Mucosa of rectum (tissue), 2 donors: Measurements from ENCODE around the gene L3MBTL3.

Source experiments
- H3K27ac ChIP-seq, 2 donors: one replicate each; pipeline ENCODE4 v1.7.0; 2013; ENCODE audit warnings: inconsistent platforms in 2 of 2, low read depth in 2 of 2, low read length in 2 of 2
- H3K27me3 ChIP-seq, 2 donors: one replicate each; pipeline ENCODE4 v1.7.0; 2013; ENCODE audit warnings: low read length in 2 of 2; ENCODE audit not compliant: control insufficient read depth in 2 of 2, insufficient read depth in 2 of 2
- H3K36me3 ChIP-seq, 2 donors: one replicate each; pipeline ENCODE4 v1.7.0; 2013; ENCODE audit warnings: low read length in 2 of 2; ENCODE audit not compliant: control insufficient read depth in 2 of 2, insufficient read depth in 2 of 2
- H3K4me1 ChIP-seq, 2 donors: one replicate each; pipeline ENCODE4 v1.7.0; 2013; ENCODE audit warnings: low read length in 2 of 2, mild to moderate bottlenecking in 1 of 2; ENCODE audit not compliant: control insufficient read depth in 2 of 2, insufficient read depth in 2 of 2
- H3K4me3 ChIP-seq, 2 donors: one replicate each; pipeline ENCODE4 v1.7.0; 2013; ENCODE audit warnings: low read length in 2 of 2
- H3K9ac ChIP-seq, 2 donors: one replicate each; pipeline ENCODE4 v1.7.0; 2013; ENCODE audit warnings: low read length in 2 of 2, low read depth in 1 of 2, mild to moderate bottlenecking in 1 of 2
- H3K9me3 ChIP-seq, 2 donors: one replicate each; pipeline ENCODE4 v1.7.0; 2013; ENCODE audit warnings: low read length in 2 of 2; ENCODE audit not compliant: control insufficient read depth in 2 of 2
- donor health status: healthy.
- donor health status: Normal muscosa, but diverticular disease.

Gene L3MBTL3

GRCh38 chr6:130000526-130001421 is 17.6 kb upstream of the L3MBTL3 start:
- Histone ChIP-seq H3K4me3 (no peak overlapping the region), H3K27me3 (no peaks in the 10 kb centered on the region), H3K27ac (no peak overlapping the region)

GRCh38 chr6:130008236-130008873 is 10.0 kb upstream of the L3MBTL3 start:
- H3K27me3 ChIP-seq = no peaks in the 10 kb centered on the region
- no peak overlapping the region for H3K4me3 ChIP-seq
- no peaks in the 10 kb centered on the region for H3K36me3 ChIP-seq
- no peaks in the 10 kb centered on the region for H3K9me3 ChIP-seq
- H3K4me1 ChIP-seq = no peaks in the 10 kb centered on the region
- H3K27ac ChIP-seq = no peak overlapping the region
- H3K9ac ChIP-seq = no peak overlapping the region

More at GRCh38 chr6:130000526-130001421, 17.6 kb upstream of the L3MBTL3 start:
- no peaks in the 10 kb centered on the region for H3K4me1 ChIP-seq
- H3K36me3 ChIP-seq = no peaks in the 10 kb centered on the region
- no peak overlapping the region for H3K9ac ChIP-seq
- H3K9me3 ChIP-seq = no peaks in the 10 kb centered on the region

GRCh38 chr6:130009146-130009545 is 9.2 kb upstream of the L3MBTL3 start:
- Histone ChIP-seq H3K36me3 (no peaks in the 10 kb centered on the region), H3K27ac (no peak overlapping the region), H3K27me3 (no peaks in the 10 kb centered on the region), H3K9me3 (no peaks in the 10 kb centered on the region), H3K4me1 (no peaks in the 10 kb centered on the region), H3K9ac (no peak overlapping the region), H3K4me3 (no peak overlapping the region)

DNA sequence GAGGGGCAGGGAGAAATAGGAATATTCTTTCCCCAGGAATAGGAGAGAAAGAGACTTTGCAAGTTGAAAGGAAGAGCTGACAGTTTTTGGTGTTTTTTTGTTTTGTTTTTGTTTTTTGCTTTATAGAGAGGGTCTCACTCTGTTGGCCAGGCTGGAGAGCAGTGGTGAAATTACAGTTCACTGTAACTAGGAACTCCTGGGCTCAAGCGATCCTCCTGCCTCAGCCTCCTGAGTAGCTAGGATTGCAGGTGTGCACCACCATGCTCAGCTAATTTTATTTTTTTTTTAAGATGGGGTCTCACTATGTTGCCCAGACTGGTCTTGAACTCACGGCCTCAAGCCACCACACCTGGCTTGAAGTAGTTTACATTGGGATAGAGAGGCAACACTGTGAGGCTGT is 8.0 kb upstream of the L3MBTL3 start:
- Histone ChIP-seq H3K27me3 (no peaks in the 10 kb centered on the region), H3K4me1 (no peaks in the 10 kb centered on the region), H3K27ac (no peak overlapping the region), H3K36me3 (no peaks in the 10 kb centered on the region), H3K9ac (no peak overlapping the region), H3K4me3 (no peak overlapping the region), H3K9me3 (no peaks in the 10 kb centered on the region)

GRCh38 chr6:130012728-130013127 is 5.7 kb upstream of the L3MBTL3 start:
- H3K27ac ChIP-seq = no peak overlapping the region
- H3K9ac ChIP-seq = no peak overlapping the region
- no peaks in the 10 kb centered on the region for H3K36me3 ChIP-seq
- no peaks in the 10 kb centered on the region for H3K4me1 ChIP-seq
- H3K27me3 ChIP-seq = no peaks in the 10 kb centered on the region
- H3K9me3 ChIP-seq = no peaks in the 10 kb centered on the region
- no peak overlapping the region for H3K4me3 ChIP-seq

GRCh38 chr6:130018744-130019325 is 454 bp downstream of the L3MBTL3 start:
- H3K36me3 ChIP-seq = no peaks in the 10 kb centered on the region
- peak overlapping the region; percentile 49 to 59 for H3K27ac ChIP-seq
- H3K4me3 ChIP-seq = peak overlapping the region; percentile 70 to 92
- H3K9ac ChIP-seq = peak overlapping the region; percentile 72 to 77
- H3K27me3 ChIP-seq = no peaks in the 10 kb centered on the region
- H3K9me3 ChIP-seq = no peaks in the 10 kb centered on the region
- H3K4me1 ChIP-seq = peaks cover 0 to 2% of the 10 kb centered on the region in 2 donors

DNA sequence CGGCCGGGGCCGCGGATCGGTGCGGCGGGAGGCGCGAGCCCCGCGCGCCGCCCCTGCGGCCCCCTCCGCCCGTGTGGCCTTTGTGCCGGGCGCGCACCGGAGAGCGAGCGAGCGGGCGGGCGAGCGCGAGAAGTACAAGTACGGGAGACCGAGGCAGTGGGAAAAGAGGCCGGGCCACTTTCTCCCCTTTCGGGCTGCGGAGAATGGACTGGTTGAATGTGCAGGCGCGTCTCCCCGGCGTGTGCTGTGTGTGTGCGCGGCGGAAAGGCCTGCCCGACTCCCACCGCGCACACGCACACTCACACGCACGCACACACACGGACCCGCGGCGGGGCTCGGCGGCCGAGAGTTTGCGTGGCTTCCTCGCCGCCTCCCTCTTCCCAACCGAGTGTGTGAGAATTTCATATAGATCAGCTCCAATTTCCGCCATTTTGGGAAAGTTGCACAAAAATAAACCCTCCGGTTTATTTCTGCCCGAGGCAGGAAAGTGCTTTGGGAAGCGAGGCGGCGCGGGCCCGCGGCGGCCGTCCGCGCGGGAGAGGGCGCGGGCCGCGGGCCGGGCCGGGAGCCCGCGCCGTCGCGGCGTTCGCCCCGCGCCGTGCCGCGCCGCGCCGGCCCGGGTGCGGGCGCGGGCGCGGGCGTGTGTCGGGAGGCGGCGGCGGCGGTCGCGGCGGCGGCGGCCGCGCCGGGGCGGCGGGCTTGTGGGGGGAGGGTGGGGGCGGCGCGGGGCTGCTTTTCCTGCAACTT is 1.1 kb downstream of the L3MBTL3 start:
- H3K9me3 ChIP-seq = no peaks in the 10 kb centered on the region
- peaks cover 0 to 2% of the 10 kb centered on the region in 2 donors for H3K4me1 ChIP-seq
- peak overlapping the region; percentile 63 to 78 for H3K27ac ChIP-seq
- no peaks in the 10 kb centered on the region for H3K36me3 ChIP-seq
- H3K27me3 ChIP-seq = no peaks in the 10 kb centered on the region
- peak overlapping the region; percentile 47 to 72 for H3K9ac ChIP-seq
- H3K4me3 ChIP-seq = peak overlapping the region; percentile 81 to 84

DNA sequence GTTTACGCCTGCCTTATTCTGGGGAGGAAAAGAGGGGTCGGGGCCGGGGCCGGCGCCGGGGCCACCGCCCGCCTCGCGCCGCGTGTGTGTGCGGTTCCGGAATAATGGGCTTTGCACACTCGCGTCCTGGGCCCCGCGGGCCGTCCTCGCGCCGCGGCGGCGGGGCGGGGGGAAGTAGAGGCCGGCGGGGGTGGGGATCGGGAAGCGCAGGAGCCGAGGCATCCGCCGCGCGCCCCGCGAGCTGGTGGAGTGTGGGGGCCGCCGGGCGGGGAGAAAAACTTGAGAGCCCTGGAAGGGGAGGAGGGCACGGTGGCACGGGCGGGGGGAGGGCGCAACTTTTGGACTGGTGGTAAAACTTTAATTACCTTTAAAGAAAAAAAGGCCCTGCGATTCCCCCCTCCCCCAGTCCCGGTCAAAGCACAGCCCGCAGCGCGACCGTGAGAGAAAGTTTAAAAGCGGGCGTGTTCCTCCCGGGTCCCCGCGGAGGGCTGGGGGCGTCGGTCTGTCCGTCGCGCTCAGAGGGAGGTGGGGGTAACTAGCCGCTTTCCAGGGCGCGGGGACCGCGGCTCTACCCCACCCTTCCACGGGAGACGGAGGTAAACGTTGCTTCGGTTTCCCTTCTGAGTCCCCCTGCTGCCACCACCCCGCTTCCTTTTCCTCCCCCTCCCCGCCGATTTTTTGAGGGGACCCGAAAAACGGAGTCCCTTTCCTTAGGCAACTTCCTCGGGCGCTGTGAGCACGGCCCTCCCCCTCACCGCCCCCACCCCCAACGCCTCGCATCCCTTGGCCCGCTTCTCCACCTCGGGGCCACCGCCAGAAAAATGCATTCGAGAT is 1.9 kb downstream of the L3MBTL3 start:
- peak overlapping the region; percentile 75 to 83 for H3K9ac ChIP-seq
- H3K9me3 ChIP-seq = no peaks in the 10 kb centered on the region
- peak overlapping the region; percentile 79 to 84 for H3K4me3 ChIP-seq
- H3K4me1 ChIP-seq = peaks cover 0 to 2% of the 10 kb centered on the region in 2 donors
- H3K27ac ChIP-seq = peak overlapping the region; percentile 63 to 78
- no peaks in the 10 kb centered on the region for H3K27me3 ChIP-seq
- peaks cover 0 to 4% of the 10 kb centered on the region in 2 donors for H3K36me3 ChIP-seq

DNA sequence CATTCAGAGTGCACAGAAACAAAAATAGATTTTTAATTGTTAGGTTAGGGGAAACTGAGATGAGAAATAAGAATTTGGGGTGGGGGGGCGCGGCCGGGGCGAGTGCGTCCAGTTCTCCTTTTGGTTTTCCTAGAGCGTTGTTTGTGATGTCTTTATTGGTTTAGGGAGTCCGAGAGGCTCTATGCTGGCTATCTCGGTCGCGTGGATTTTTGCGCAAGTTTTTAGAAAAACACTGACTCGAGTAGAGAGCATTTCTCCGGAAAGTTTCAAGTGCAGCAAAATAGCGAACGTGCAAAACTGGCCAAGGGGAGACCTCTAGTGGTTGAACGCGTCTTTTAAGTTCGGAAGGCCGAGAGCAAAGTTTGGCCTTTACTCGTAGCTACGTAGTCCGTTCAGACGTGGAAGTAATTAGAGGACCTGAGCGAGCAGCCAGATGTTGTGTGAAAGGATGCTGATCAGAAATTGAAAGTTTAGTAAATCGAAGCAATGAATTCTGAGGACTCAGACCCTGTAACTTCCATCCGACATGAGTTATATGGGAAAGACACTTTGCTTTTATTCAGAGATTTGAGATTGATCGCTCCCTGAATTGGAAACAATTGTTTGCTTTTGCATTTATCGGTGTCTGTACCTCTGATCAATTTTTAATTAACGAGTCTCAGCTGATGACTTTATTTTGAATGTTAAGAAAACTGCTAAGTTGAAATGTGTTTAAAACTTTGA is 2.7 kb downstream of the L3MBTL3 start:
- H3K27me3 ChIP-seq = no peaks in the 10 kb centered on the region
- peaks cover 0 to 2% of the 10 kb centered on the region in 2 donors for H3K4me1 ChIP-seq
- peak overlapping the region; percentile 79 to 84 for H3K4me3 ChIP-seq
- peak overlapping the region; percentile 24 to 75 for H3K9ac ChIP-seq
- no peaks in the 10 kb centered on the region for H3K9me3 ChIP-seq
- H3K27ac ChIP-seq = peak overlapping the region; percentile 63 to 78
- H3K36me3 ChIP-seq = peaks cover 0 to 4% of the 10 kb centered on the region in 2 donors
